Measurements from ENCODE around the gene SERPINB2. TPM values are rescaled to one million over a fixed set of nuclear protein-coding genes. Genes with fewer than 3 reads are reported as not detected.

The SERPINB2 gene
- total and polyA plus RNA-seq, 2 of the 13 experiments (the other 11 are each of a cell fraction or from before 2014, with no cell fraction given): 0.07 to 0.11 TPM

DNA sequence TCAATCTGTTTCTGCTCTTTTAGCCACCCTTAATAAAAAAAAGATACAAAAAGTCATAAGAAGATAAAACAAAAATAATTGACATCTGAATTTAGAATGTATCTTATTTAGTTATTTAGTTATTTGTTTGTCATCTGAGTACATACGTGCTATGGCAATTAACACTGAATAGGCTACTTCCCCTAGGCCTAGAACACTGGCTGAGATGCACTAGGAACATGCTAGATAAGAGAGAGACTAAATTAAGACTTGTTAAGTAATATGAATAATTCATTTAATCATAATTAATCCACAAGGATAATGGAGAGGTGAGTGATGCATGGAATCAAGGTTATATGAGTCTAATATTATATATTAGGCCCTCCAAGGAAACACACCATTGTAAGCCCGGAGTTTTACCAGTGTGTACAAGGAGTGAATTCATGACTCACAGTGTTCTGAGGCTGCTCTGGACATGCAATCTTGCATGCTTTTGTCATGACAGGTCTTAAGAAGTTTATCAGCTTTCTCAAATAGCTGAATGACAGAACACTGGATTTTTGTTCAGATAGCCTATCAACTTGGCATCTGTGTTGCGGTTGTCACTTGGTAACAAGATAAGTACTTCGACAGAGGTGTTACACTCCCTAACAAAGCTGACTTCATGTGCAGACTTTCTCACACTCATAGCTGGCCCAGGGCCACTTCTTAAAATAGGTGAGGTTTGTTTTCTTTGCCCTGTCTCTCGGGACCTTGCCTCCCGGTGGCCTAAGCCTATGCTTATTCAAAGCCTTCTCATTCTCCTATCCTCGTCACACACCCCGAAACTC is 5.0 kb upstream of the SERPINB2 start:
- DNase-seq (ENCODE audit: low spot score) (no peak), FAIRE-seq (no peak), ATAC-seq (no peak)
- no peak overlapping the region for H3K4me2 ChIP-seq (ENCODE audit: low read depth, low read length)
- H4K20me1 ChIP-seq (ENCODE audit: insufficient read depth, low read length): no peaks in the 10 kb centered on the region
- intact Hi-C loops (cut with micrococcal nuclease; ENCODE audit: unreplicated experiment): no loop called here
- POLR2A ChIA-PET: no interaction called here
- H3K4me3 ChIP-seq (replicated peaks in 1 of 3; ENCODE audit: insufficient read depth in 1 of 3, low read depth in 2 of 3, low read length in 3 of 3): no peak overlapping the region
- CTCF ChIA-PET (ENCODE audit: low intra/inter-chr PET ratio, low total read pairs): no interaction called here
- no peak overlapping the region for H3K27ac ChIP-seq (ENCODE audit: extremely low read length, insufficient read depth, low read length)
- in situ Hi-C loops (cut with HindIII; ENCODE audit: extremely low pct_ligation_motif_present, low pct_unique_long_range_greater_than_20kb): no loop called here
- no peak for TF ChIP-seq NBN (conservative IDR thresholded peaks at IDR 0.05)
- no peak for TF ChIP-seq ZNF451 (CRISPR knock-in tag; IDR thresholded peaks at IDR 0.05)
- no peak for TF ChIP-seq SMAD9 (CRISPR knock-in tag; IDR thresholded peaks at IDR 0.05)
- no peak for TF ChIP-seq YY1 (IDR thresholded peaks at IDR 0.05; ENCODE audit: insufficient read depth, insufficient replicate concordance, low read depth, low read length)
- TF ChIP-seq ATAD3A (CRISPR knock-in tag; IDR thresholded peaks at IDR 0.05): no peak
- no peak for TF ChIP-seq NFYC (CRISPR knock-in tag; IDR thresholded peaks at IDR 0.05)
- TF ChIP-seq ZNF761 (CRISPR knock-in tag; conservative IDR thresholded peaks at IDR 0.05): no peak
- no peak for TF ChIP-seq CBX2 (IDR thresholded peaks at IDR 0.05; ENCODE audit: low read depth, low read length)
- TF ChIP-seq CBX2 (CRISPR knock-in tag; IDR thresholded peaks at IDR 0.05; ENCODE audit: low read depth): no peak
- TF ChIP-seq, protein P1, sequence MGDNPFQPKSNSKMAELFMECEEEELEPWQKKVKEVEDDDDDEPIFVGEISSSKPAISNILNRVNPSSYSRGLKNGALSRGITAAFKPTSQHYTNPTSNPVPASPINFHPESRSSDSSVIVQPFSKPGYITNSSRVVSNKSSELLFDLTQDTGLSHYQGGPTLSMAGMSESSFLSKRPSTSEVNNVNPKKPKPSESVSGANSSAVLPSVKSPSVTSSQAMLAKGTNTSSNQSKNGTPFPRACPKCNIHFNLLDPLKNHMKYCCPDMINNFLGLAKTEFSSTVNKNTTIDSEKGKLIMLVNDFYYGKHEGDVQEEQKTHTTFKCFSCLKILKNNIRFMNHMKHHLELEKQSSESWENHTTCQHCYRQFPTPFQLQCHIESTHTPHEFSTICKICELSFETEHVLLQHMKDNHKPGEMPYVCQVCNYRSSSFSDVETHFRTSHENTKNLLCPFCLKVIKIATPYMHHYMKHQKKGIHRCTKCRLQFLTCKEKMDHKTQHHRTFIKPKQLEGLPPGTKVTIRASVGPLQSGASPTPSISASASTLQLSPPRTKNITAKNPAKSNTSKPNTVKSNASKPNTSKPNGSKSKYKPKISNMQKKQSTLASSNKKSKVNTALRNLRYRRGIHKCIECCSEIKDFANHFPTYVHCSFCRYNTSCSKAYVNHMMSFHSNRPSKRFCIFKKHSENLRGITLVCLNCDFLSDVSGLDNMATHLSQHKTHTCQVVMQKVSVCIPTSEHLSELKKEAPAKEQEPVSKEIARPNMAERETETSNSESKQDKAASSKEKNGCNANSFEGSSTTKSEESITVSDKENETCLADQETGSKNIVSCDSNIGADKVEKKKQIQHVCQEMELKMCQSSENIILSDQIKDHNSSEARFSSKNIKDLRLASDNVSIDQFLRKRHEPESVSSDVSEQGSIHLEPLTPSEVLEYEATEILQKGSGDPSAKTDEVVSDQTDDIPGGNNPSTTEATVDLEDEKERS (CRISPR knock-in tag; IDR thresholded peaks at IDR 0.05): no peak
- TF ChIP-seq U2AF1 (optimal IDR thresholded peaks at IDR 0.05; ENCODE audit: low read depth, low read length): no peak
- TF ChIP-seq ZNF773 (CRISPR knock-in tag; IDR thresholded peaks at IDR 0.05; ENCODE audit: borderline replicate concordance): no peak
- TF ChIP-seq ZFP41 (CRISPR knock-in tag; IDR thresholded peaks at IDR 0.05; ENCODE audit: borderline replicate concordance): no peak
- no peaks in the 10 kb centered on the region for H3K9me3 ChIP-seq (ENCODE audit: low read length)
- no peak overlapping the region for H3K9ac ChIP-seq (ENCODE audit: insufficient read depth, low read depth, low read length)
- BruUV-seq (replicated peaks): no TSS peak
- H3K79me2 ChIP-seq (ENCODE audit: insufficient read depth, low read length): no peaks in the 10 kb centered on the region
- H3K27me3 ChIP-seq (ENCODE audit: control insufficient read depth in 1 of 2, insufficient read depth in 2 of 2, low read length in 2 of 2): no peaks in the 10 kb centered on the region
- no peaks in the 10 kb centered on the region for H3K4me1 ChIP-seq (ENCODE audit: insufficient read depth, low read length)
- no peak overlapping the region for H2AFZ ChIP-seq (ENCODE audit: low read length)
- 13% methylated on average over 7 of the region's 8 CpGs for WGBS (ENCODE audit: low lambda C conversion rate)
- no peaks in the 10 kb centered on the region for H3K36me3 ChIP-seq (replicated peaks in 1 of 2; ENCODE audit: control insufficient read depth in 1 of 2, insufficient read depth in 2 of 2, low read length in 2 of 2)
